ENCODE data around the gene SRRT.

SRRT gene, protein sequence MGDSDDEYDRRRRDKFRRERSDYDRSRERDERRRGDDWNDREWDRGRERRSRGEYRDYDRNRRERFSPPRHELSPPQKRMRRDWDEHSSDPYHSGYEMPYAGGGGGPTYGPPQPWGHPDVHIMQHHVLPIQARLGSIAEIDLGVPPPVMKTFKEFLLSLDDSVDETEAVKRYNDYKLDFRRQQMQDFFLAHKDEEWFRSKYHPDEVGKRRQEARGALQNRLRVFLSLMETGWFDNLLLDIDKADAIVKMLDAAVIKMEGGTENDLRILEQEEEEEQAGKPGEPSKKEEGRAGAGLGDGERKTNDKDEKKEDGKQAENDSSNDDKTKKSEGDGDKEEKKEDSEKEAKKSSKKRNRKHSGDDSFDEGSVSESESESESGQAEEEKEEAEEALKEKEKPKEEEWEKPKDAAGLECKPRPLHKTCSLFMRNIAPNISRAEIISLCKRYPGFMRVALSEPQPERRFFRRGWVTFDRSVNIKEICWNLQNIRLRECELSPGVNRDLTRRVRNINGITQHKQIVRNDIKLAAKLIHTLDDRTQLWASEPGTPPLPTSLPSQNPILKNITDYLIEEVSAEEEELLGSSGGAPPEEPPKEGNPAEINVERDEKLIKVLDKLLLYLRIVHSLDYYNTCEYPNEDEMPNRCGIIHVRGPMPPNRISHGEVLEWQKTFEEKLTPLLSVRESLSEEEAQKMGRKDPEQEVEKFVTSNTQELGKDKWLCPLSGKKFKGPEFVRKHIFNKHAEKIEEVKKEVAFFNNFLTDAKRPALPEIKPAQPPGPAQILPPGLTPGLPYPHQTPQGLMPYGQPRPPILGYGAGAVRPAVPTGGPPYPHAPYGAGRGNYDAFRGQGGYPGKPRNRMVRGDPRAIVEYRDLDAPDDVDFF

GRCh38 chr7:100874577-100875355 lies at the start of gene SRRT:
Gene SRRT (plus strand): TSS chr7:100875103. CDS start chr7:100875591, 488 bp downstream.
- H3K27me3 ChIP-seq (ENCODE audit: control insufficient read depth in 1 of 2, insufficient read depth in 2 of 2, low read length in 2 of 2) = no peaks in the 10 kb centered on the region
- peaks cover 27% of the 10 kb centered on the region for H3K4me1 ChIP-seq (ENCODE audit: insufficient read depth, low read length)
- H3K27ac ChIP-seq (ENCODE audit: low read depth, low read length) = peak within 1 kb of the TSS; percentile 99
- no peaks in the 10 kb centered on the region for H3K9me3 ChIP-seq (ENCODE audit: low read length)
- peak within 1 kb of the TSS; percentile 90 for H3K9ac ChIP-seq (ENCODE audit: low read length)
- peaks cover 53% of the 10 kb centered on the region for H3K36me3 ChIP-seq (ENCODE audit: insufficient read depth, low read length)
- peak within 1 kb of the TSS; percentile 79 to 100 for H3K4me3 ChIP-seq (ENCODE audit: low read depth in 1 of 2, low read length in 2 of 2)

DNA sequence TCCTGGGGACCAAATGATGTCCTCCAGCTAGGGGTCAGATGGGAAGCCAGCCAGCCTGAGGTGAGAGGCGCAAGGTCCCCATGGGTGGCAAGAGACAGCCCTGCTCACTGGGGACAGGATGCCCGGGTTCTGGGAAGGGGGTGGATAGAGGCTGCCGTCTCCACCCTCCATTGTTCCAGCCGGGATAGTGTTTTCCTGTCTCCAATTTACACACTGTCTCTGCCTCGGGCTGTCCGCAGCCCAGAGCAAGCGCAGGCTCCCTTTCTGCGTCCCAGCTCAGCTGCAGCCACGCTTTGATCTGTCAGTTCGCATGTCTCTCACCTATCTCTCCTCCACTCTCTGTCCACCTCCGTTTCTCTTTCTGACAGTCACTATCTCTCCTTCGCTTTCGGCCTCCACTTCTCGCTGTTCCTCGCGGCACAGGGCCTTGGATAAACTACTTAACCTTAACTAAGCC lies 49.7 kb upstream of the SRRT start:
- Histone ChIP-seq H3K4me3 (ENCODE audit: low read depth in 1 of 2, low read length in 2 of 2) (peak overlapping the region; percentile 58 to 73), H3K36me3 (ENCODE audit: insufficient read depth, low read length) (peaks cover 20% of the 10 kb centered on the region), H3K9ac (ENCODE audit: low read length) (peak overlapping the region; percentile 62), H3K27me3 (ENCODE audit: control insufficient read depth in 1 of 2, insufficient read depth in 2 of 2, low read length in 2 of 2) (no peaks in the 10 kb centered on the region), H3K27ac (ENCODE audit: low read depth, low read length) (peak overlapping the region; percentile 84), H3K9me3 (ENCODE audit: low read length) (no peaks in the 10 kb centered on the region), H3K4me1 (ENCODE audit: insufficient read depth, low read length) (peaks cover 21% of the 10 kb centered on the region)

GRCh38 chr7:100825751-100826513 lies 49.0 kb upstream of the SRRT start:
- Histone ChIP-seq H3K9me3 (ENCODE audit: low read length) (no peaks in the 10 kb centered on the region), H3K9ac (ENCODE audit: low read length) (peak overlapping the region; percentile 62), H3K4me1 (ENCODE audit: insufficient read depth, low read length) (peaks cover 21% of the 10 kb centered on the region), H3K27me3 (ENCODE audit: control insufficient read depth in 1 of 2, insufficient read depth in 2 of 2, low read length in 2 of 2) (no peaks in the 10 kb centered on the region), H3K36me3 (ENCODE audit: insufficient read depth, low read length) (peaks cover 20% of the 10 kb centered on the region), H3K27ac (ENCODE audit: low read depth, low read length) (peak overlapping the region; percentile 84), H3K4me3 (ENCODE audit: low read depth in 1 of 2, low read length in 2 of 2) (peak overlapping the region; percentile 58 to 73)

GRCh38 chr7:100826514-100827329 lies 48.2 kb upstream of the SRRT start:
- peaks cover 21% of the 10 kb centered on the region for H3K4me1 ChIP-seq (ENCODE audit: insufficient read depth, low read length)
- H3K36me3 ChIP-seq (ENCODE audit: insufficient read depth, low read length) = peaks cover 19% of the 10 kb centered on the region
- H3K9ac ChIP-seq (ENCODE audit: low read length) = peak overlapping the region; percentile 62

DNA sequence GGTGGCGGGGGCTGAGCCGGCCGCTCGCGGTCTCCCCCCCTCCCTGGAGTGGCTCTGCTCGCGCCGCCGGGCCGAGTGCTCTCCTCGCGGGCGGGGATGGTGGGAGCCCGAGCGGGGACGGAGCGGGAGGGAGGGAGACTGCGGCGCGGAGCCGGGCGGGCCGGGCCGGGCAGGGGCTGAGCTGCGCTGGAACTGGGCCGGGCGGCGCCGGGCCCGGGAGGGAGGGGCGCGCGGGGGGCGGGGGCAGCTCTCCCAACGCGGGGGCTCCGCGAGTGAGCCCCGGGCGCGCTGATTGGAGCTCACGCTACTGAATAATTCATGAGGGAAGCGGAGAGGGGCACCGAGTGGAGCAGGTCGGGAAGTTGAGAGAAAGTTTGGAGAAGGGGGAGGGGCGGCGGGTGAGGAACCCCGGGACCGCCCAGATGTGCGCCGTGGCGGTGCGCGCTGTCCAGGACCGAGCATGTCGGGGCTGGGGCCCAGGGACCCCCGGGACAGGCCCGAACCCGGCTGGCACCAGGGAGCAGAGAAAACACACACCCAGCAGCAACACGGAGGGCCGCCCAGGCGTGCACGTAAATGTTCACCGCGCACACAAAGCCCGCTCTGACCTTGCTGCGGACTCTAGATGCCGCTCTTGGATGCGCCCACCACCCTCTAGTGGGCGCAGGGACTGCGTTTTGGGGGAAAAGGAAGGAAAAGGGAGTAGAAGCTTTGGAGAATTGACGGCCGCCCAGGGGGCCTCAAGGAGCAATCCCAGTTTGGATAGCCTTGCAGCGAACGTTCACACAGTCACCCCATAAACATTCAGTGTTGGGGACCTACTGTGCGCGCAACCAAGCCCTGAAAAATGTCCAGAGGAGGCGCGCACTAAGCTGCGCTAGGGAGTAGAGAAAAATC lies 47.3 kb upstream of the SRRT start, which contains the start of gene EPHB4:
Gene EPHB4 (minus strand): TSS at position 194 of the 897 bp plus-strand sequence. CDS start 493 bp downstream, outside the sequence.
- H3K9me3 ChIP-seq (ENCODE audit: low read length) = no peaks in the 10 kb centered on the region
- H3K36me3 ChIP-seq (ENCODE audit: insufficient read depth, low read length) = peaks cover 12% of the 10 kb centered on the region
- no peaks in the 10 kb centered on the region for H3K27me3 ChIP-seq (ENCODE audit: control insufficient read depth in 1 of 2, insufficient read depth in 2 of 2, low read length in 2 of 2)
- H3K4me3 ChIP-seq (ENCODE audit: low read depth in 1 of 2, low read length in 2 of 2) = peak within 1 kb of the TSS; percentile 73 to 75
- peak within 1 kb of the TSS; percentile 84 for H3K27ac ChIP-seq (ENCODE audit: low read depth, low read length)
- peaks cover 21% of the 10 kb centered on the region for H3K4me1 ChIP-seq (ENCODE audit: insufficient read depth, low read length)
- H3K9ac ChIP-seq (ENCODE audit: low read length) = peak within 1 kb of the TSS; percentile 62

More at GRCh38 chr7:100826514-100827329, 48.2 kb upstream of the SRRT start:
- Histone ChIP-seq H3K4me3 (ENCODE audit: low read depth in 1 of 2, low read length in 2 of 2) (peak overlapping the region; percentile 73 to 75), H3K27ac (ENCODE audit: low read depth, low read length) (peak overlapping the region; percentile 84), H3K9me3 (ENCODE audit: low read length) (no peaks in the 10 kb centered on the region), H3K27me3 (ENCODE audit: control insufficient read depth in 1 of 2, insufficient read depth in 2 of 2, low read length in 2 of 2) (no peaks in the 10 kb centered on the region)

- Histone ChIP-seq H3K4me1 (ENCODE audit: insufficient read depth, low read length) (peaks cover 21% of the 10 kb centered on the region), H3K9me3 (ENCODE audit: low read length) (no peaks in the 10 kb centered on the region), H3K27me3 (ENCODE audit: control insufficient read depth in 1 of 2, insufficient read depth in 2 of 2, low read length in 2 of 2) (no peaks in the 10 kb centered on the region), H3K4me3 (ENCODE audit: low read depth in 1 of 2, low read length in 2 of 2) (no peak overlapping the region), H3K27ac (ENCODE audit: low read depth, low read length) (no peak overlapping the region), H3K36me3 (ENCODE audit: insufficient read depth, low read length) (no peaks in the 10 kb centered on the region), H3K9ac (ENCODE audit: low read length) (no peak overlapping the region)
Measured at GRCh38 chr7:100829150-100829716, 45.7 kb upstream of the SRRT start.

DNA sequence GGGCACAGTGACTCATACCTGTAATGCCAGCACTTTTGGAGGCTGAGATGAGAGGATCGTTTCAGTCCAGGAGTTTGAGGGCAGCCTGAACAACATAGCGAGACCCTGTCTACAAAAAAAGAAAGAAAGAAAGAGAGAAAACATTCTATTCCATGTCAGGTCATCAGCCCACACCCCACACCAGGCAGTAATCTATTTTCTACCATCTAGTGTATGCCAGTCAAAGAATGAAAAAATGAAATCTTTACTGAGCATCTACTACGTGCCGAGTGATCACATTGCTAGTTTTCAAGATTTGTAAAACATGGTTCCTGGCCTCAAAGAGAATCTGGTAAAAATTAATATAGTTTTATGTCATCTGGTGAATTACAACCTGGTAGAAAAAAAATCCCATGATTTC lies 44.5 kb upstream of the SRRT start:
- Histone ChIP-seq H3K9ac (ENCODE audit: low read length) (no peak overlapping the region), H3K27ac (ENCODE audit: low read depth, low read length) (no peak overlapping the region), H3K4me3 (ENCODE audit: low read depth in 1 of 2, low read length in 2 of 2) (no peak overlapping the region), H3K36me3 (ENCODE audit: insufficient read depth, low read length) (no peaks in the 10 kb centered on the region), H3K27me3 (ENCODE audit: control insufficient read depth in 1 of 2, insufficient read depth in 2 of 2, low read length in 2 of 2) (no peaks in the 10 kb centered on the region), H3K9me3 (ENCODE audit: low read length) (no peaks in the 10 kb centered on the region), H3K4me1 (ENCODE audit: insufficient read depth, low read length) (peaks cover 11% of the 10 kb centered on the region)

DNA sequence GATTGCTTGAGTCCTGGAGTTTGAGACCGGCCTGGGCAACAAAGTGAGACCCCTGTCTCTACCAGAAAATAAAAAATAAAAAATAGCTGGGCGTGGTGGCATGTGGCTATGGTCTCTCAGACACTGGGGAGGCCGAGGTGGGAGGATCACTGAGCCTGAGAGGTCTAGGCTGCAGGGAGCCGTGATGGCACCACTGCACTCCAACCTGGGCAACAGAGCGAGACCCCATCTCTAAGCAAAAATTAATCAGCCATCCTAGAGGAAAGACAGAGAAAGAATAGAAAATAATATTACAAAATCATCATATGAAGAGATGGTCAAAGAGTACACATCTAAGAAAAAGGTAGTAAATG lies 42.6 kb upstream of the SRRT start:
- no peak overlapping the region for H3K4me3 ChIP-seq (ENCODE audit: low read depth in 1 of 2, low read length in 2 of 2)
- H3K9me3 ChIP-seq (ENCODE audit: low read length) = no peaks in the 10 kb centered on the region
- H3K27me3 ChIP-seq (ENCODE audit: control insufficient read depth in 1 of 2, insufficient read depth in 2 of 2, low read length in 2 of 2) = no peaks in the 10 kb centered on the region
- no peak overlapping the region for H3K27ac ChIP-seq (ENCODE audit: low read depth, low read length)
- no peaks in the 10 kb centered on the region for H3K36me3 ChIP-seq (ENCODE audit: insufficient read depth, low read length)
- H3K4me1 ChIP-seq (ENCODE audit: insufficient read depth, low read length) = peaks cover 5% of the 10 kb centered on the region
- no peak overlapping the region for H3K9ac ChIP-seq (ENCODE audit: low read length)
